Activated CD8-positive, alpha-beta memory T cell treated with anti-CD3 and anti-CD28 coated beads for 4 hours (primary cell): Measurements from ENCODE around the gene SEMA6A.
"Not testable (repeated sequence)": the region's sequence is repeated elsewhere in the genome, so short reads cannot be mapped to it uniquely, and the experiment has no call there.

ENCODE experiments used
- DNase-seq, 2 donors: peaks; one replicate each; pipeline ENCODE4 v3.0.0-alpha.2; 2020; ENCODE audit warnings: low read depth in 2 of 2

The SEMA6A gene

DNA sequence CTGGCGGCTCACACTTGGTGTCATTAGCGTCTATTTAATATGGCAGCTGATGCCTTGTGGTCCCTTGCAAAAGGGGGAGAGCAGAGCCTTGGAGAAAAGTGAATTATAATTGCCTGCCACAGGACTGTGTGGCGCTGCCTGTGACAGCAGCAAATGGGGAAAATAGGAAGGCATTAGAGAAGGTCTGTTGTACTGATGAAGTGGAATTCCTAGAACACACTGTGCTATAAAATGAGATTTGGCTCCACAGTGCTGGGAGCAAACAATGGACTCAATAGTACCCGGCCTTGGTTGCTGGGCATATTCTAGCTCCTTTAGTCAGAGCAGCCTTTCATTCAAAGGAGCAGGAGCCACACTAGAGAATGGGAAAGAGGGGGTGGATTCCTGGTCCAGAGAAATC lies 21.3 kb downstream of the SEMA6A start:
- no peak for DNase-seq

DNA sequence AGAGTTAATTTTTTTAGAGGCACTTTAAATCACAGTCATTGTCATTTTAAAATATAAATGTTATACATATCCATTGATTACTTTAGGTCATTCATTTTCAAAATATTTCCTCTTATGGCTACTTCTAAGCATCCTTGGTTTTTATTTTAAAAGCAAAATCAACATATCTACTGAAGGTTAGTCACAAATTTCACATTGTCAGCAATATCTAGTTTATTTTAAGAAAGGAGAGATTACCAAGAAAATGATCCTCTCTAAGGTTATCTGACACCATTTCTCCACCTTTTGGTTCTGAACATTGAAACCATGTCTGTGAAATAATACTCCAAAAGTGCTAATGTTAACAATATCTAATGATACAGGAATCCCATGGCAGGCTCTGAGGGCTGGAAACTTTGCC lies 24.5 kb downstream of the SEMA6A start:
- DNase-seq: no peak

DNA sequence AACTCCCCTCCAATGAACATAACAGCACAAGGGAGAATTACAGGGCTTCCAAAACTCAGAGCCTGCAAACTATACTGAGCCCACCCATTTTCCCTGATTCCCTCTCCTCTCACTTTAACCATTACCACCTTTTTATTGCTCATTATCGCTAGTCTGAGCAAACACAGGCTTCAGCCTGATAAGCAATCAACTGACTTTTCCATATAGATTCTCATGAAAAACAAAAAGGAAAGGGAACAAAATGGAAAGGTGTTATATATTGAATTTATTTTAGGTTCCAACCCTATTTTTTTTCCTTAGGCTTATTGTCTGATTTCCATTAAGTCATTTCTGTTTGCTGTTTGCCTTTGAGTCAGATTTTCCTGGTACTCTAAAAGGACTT lies 27.9 kb downstream of the SEMA6A start:
- no peak for DNase-seq

DNA sequence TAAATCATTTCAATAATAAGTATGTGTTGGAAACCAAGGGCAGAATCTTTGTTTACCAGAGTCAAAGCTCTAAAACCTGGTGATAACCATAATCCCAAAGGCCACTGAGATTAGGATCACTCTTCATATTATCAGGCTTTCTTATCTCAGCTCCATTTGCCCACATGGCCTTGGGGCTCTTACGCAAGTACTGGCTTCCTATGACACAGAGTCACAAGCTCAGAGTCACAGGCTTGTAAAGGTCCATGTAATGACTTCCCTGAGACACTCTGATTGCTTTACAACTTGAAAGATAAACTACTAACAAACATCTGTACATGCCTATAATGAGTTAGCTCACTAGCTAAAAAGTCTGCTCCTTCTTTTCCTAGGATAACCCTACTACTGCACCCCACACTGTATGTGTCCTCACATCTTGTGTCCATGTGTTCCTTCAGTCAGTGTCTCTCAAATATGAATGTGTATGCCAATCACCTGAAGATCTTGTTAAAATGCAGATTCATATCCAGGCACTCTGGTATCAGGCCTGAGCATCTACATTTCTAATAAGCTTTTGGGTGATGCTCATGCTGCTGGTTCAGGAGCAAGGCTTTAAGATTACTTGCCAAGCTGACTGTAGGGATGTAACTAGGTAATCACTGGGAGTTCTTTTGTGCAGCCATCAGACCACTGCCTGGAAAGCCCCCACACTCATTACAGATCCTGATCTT lies 28.4 kb downstream of the SEMA6A start:
- DNase-seq: no peak

DNA sequence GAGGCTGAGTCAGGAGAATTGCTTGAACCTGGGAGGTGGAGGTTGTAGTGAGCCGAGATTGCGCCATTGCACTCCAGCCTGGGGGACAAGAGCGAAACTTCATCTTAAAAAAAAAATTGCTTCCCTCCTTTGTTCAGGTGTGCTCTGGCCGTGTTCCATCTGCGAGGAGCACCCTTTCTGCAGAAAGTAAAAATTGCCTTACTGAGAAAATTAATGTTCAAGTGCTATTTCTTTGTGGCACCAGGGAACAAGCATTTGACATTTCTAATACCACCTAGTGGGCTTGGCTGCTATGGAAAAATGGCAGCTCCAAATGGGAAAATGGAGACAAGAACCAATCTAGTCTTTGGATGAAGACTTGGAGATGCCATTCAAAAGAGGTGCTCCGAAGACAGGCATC lies 29.2 kb downstream of the SEMA6A start:
- not testable (repeated sequence) for DNase-seq

DNA sequence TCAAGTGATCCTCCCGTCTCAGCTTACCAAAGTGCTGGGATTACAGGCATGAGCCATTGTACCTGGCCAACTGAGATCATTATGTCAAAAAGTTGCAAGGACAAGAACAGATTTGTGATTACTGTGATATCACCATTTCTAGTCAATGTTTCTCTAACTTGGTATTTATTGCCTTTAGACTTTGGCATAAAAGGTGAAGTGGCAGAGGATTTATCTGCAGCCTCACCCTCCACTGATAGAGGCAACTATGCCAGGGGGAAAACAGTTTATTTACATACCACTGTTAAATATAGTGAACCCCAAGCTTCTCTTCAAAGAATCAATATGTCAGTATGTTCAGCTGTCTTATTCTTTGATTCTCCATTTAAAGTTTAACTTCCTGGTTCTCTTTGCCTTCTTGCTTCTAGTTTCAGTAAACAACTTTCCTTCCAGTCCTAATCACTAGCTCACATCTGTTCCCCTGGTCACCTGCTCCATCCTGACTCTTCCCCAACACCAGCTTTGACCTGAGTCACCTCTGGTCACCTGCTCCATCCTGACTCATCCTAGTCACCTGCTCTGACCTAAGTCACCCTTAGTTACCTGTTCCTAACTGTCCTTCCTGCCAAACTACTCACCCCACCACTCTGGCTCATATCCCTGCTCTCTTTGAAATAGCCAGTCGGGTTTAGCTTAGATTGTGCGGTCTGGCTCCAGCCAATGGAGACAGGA lies 29.9 kb downstream of the SEMA6A start:
- DNase-seq: no peak

DNA sequence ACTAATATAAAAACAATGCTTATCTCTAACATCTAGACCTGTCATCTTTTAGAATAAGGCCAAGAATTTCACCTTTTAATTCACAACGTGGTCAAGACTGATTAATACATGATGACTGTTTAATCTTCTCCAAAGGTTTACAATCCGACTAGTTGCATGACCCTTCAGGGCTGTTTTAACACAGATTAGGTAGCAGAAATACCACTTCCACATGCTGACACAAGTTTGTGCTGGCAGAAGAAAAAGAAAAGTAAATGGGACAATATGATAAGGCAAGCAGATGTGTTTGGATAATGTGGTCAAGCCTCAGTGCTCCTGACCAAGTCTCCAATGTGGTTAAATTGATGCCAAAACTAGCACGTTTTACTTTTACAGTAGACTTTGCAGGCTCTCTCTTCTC lies 31.1 kb downstream of the SEMA6A start:
- no peak for DNase-seq

DNA sequence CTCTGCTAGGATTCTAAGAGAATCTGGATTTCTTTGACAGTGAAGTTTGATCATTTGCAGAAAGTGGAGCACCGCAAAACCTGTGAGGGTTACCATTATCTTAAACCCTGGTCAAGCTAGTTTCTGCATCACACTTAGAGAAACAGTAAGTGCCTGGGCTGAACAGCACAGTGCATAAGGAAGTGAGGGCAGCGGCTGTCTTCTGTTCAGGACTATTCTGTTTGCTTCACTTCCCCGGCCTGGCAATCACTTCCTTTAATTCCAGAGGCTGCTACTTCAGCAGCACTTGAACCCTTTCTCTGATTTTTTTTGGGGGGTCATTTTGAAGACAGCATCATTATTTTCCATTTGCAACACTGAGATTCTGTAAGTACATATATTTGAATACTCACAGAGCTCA lies 32.0 kb downstream of the SEMA6A start:
- DNase-seq: no peak

DNA sequence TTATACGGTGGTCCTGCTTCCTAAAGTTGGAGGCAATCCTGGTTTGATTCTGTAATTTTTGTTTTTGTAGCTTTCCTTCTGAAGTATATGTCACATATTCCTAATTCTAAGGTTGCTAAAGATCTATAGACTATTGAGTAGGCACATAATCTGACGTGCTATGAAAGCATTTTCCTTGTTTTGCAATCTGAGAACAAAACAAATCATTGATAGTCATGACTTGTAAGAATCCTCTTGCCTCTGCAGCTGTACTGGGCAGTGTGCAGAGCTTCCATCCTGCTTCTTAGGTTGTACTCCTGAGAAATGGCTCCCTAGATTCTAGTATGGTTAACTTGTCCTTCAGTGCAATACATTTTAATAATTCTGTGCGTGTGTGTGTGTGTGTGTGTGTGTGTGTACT lies 35.4 kb downstream of the SEMA6A start:
- DNase-seq: no peak

DNA sequence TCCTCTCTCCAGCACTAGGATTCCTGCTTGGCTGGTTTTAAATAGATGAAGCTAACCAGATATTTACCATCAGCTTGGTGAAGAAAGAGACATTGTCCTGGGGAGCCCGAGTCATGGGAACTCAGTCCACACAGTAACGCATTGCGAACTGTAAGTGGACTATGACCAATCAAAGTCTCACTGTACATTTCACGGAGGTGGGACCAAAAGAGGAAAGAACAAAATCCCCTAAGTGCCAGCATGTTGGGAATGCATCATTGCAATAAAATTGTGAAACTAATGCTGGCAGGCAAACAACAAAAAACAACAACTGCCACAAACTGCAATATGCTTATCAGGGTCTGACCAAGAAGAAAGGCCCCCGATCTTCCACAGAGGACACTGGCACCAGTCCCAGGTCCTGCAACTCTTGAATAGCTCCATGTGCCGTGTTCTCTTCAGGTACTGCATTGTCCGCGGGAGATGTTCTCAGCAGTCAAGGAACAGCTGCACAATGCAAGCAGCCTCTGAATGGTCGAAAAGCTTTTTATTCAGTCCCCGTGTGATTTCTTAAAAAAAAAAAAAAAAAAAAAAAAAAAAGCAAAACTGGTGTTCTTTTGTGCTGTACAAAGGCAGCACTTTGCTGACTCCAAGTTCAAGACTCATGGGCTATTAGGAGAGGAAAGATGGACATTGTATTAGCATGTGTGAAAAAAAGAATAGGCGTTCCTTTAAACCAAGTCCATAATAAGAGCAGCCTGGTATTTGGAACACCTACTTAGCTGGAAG lies 38.1 kb downstream of the SEMA6A start:
- no peak for DNase-seq

DNA sequence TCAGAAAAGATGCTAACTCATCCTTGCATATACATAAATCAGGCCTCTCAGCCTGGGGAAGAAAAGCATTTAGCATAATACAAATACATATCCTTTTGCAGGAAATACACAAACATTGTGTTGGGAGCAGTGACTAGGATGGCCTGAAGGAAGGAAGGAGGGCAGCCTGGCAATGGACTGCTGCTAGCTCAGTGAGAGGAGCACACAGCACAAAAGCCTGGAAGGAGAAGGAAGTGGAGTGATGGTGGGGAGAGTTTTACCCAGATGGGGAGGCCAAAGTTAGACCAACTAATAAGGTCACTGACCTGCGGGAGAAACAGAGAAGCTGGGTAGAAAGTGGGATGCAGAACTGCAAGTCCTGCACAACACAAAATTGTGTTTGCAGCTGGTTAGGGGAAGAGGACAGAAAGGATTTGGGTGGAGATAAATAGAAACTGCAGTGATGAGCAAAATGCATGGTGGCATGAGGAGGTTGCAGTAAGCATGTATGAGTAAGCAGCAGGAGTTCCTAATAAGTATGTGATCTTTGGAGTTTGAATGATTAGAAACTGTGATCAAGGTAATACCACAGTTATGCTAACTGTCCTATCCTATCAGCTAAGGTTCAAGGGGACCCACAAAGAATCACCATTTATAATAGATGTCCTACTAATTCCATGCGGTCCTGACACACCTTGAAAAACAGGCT lies 39.5 kb downstream of the SEMA6A start:
- no peak for DNase-seq

DNA sequence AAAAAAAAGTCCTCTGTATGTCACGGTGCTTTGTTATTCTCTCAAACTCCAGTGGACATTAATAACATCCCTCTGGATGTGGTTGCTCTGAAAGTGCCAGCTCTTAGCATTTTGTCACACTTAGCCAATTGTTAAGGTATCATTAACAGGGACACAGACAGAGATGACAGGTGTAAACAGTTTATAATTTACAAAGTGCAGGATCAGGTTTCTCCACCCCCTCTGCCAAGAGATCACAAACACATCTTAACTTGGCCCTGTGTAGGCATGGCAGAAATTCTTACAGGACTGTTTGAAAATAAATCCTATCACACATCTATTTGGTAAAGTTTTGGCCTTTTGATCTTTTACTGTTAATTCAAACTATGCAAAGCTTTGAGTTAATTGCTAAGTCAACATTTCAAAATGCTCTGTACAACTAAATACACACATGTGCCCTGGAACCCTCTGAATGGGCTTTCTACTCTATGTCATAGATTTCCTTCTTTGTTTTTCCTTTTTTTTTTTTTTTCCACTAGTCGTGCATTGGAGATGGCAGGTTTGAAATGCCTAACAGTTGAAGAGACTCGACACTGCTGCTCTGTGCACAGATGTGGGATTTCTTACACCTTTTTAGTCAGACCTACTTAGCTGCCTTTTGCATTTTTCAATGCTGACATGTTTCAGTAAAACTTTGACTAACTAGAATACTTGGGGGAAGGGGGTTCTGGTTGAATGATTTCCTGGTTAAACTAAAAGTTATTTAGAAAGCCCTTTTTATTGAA lies 41.7 kb downstream of the SEMA6A start:
- no peak for DNase-seq

DNA sequence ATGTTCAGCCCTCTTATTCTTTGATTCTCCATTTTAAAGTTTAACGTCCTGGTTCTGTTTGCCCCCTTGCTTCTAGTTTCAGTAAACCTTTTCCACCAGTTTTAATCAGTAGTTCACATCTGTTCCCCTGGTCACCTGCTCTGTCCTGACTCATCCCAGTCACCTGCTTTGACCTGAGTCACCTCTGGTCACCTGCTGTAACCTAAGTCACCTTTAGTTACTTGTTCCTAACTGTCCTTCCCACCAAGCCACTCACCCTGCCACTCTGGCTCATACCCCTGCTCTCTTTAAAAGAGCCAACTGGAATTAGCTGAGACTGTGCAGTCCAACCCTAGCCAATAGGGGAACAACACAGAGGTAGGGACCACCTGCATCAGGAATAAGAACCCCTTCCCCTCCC lies 43.0 kb downstream of the SEMA6A start:
- no peak for DNase-seq

DNA sequence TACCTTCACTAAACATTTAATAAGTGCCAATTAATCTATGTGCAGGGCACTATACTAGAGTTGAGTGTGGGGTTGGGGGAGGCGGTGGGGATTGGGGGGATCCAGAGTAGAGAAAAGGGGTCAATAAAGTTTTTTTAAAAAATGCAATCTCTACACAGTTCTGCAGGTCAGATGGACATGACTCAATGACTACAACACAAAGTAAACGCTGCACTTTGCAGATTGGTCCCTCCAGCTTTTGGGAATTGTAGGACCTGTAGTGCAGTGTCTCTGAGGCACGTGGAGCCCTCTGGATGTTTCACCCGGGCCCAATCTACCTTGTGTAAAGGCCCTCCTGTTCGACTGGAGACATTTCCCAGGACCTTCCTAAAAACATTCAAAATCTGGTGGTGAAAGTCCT lies 43.5 kb downstream of the SEMA6A start:
- DNase-seq: no peak

DNA sequence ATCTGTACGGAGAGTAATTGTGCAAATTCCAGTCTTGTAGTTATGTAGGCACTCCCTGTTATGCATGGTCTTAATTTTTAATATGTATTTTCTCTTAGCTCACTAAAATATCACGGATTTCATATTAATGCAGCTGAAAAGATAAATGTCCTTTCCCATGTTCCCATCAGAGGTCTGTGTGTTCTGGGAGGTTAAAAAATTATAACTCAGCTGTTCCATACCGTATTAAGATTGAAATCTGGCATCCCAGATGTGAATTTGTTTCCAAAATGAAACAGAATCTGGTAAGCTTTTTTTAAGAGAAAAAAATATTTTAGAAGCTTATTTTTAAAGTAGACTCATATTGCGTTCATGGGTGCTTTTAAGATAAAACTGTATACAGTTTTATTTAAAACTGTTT lies 44.3 kb downstream of the SEMA6A start:
- no peak for DNase-seq

DNA sequence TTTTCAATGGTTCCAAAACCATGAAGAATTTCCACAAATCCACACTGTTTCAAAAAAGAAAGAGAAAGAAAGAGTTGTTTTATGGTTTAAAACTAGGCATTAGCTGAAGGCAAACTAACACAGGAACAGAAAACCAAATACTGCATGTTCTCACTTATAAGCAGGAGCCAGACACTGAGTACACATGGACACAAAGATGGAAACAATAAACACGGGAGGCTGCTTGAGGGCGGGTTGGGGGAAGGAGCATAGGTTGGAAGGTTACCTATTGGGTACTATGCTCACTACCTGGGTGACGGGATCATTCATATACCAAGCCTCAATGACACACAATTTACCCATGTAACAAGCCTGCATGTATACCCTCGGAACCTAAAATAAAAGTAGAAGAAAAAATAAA lies 45.0 kb downstream of the SEMA6A start:
- no peak for DNase-seq

DNA sequence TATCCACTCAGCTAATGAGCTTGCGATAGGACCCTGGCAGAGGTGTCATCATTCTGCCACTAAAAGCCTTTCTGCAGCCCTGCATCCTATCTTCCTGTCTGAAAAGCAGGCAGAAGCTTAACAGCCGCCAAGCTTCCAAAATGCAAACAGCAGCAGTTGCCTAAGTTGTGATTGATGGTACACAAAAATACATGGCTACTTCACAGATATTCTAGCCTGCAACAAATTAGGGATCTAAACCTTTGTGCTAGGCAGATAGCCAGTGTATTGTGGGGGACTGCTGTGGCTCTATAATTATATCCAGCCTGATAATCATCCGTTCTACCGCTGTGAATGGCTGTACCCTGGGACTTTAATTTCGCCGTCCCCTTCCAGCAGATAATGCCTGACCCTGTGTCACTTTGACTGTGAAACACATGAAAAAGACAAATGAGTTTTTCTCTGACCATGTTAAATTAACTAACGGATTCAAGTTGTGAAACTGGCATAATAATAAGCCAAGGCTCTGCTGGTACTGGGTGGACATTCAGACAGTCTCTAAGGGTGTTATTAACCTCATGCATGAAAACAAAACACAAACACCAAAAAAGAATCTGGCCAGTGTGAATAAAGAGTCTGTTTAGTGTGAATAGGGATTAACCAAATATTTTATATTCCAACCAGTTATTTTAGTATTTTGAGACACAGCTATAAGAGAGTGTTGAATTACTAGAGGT lies 45.9 kb downstream of the SEMA6A start:
- no peak for DNase-seq

DNA sequence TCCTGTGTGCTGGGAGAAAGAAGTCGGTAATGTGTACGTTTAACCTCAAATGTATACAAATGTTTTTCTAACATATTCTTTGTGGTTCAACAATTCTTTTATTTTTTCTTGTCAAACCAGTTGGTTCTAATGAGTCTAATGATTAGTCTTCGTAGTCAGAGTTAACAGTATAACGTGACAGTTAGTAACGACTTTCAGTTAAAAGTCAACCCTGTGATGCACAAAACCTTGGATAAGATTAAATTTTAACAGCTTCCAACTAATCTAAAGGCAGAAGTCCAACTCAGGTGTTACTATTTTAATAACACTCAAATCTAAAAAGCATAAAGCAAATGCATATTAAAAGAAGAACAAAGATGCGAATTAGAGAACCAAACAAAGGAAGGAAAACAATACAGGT lies 47.0 kb downstream of the SEMA6A start:
- no peak for DNase-seq

DNA sequence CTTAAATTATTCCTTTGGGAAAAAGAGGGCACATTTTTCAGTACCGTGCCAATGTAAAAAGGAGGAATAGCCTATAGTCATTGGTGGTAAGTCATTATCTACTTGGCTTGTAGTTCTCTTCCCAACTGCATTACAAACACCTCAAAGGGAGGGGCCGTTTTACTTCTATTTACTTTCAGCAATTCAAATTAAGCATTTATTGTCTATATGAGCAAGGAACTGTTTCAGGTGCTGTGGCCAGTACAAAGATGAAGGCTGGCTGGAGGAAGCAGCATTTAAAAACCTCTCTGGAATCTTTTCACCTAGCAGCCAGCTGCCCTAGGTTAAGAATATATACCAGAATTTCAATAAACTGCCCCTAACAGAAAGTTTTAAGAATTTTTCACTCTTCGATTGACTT lies 48.9 kb downstream of the SEMA6A start:
- DNase-seq: no peak

DNA sequence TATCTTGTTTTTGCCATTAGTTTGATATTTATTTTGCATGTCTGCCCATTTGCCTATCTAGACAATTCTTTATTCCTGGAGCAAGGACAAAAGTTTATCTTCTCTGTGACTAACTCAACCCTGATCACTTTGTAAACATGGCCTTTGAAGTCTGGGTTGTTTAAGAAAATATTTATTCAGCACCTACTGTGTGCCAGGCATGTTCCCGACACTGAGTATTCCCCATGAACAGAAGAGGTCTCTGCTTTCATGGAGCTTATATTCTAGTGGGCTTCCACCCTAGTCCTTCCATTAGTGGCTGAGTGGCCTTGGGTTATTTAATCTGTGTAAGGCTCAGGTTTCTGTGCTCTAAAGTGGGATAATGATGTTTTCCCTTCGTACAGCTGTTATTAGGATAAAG lies 49.7 kb downstream of the SEMA6A start:
- DNase-seq: no peak
